ENCODE measurements around the gene OPRD1.
A peak's percentile ranks its signal among the peaks of the same experiment; 100 is the strongest.

Gene OPRD1

GRCh38 chr1:28886731-28887418 is 74.9 kb downstream of the OPRD1 start:
- peak; percentile 55 for DNase-seq

GRCh38 chr1:28887419-28887834 is 75.5 kb downstream of the OPRD1 start:
- no peak for DNase-seq

- no peak for DNase-seq
Measured at GRCh38 chr1:28887835-28888682, 76.1 kb downstream of the OPRD1 start.

- DNase-seq = no peak
Measured at GRCh38 chr1:28888915-28889314, 76.9 kb downstream of the OPRD1 start.

- DNase-seq = no peak
Measured at GRCh38 chr1:28889357-28889756, 77.4 kb downstream of the OPRD1 start.

- DNase-seq = no peak
Measured at GRCh38 chr1:28890435-28890834, 78.5 kb downstream of the OPRD1 start.

GRCh38 chr1:28890836-28891235 is 78.9 kb downstream of the OPRD1 start:
- DNase-seq = no peak

- no peak for DNase-seq
Measured at GRCh38 chr1:28891256-28891655, 79.3 kb downstream of the OPRD1 start.

- no peak for DNase-seq
Measured at GRCh38 chr1:28893403-28894102, 81.6 kb downstream of the OPRD1 start.

GRCh38 chr1:28894785-28895184 is 82.8 kb downstream of the OPRD1 start:
- DNase-seq = no peak

GRCh38 chr1:28895896-28896608 is 84.1 kb downstream of the OPRD1 start:
- DNase-seq = no peak

GRCh38 chr1:28896609-28896986 is 84.6 kb downstream of the OPRD1 start:
- no peak for DNase-seq

- DNase-seq = no peak
Measured at GRCh38 chr1:28897789-28898188, 85.8 kb downstream of the OPRD1 start.

GRCh38 chr1:28898405-28898881 is 86.5 kb downstream of the OPRD1 start:
- no peak for DNase-seq

- no peak for DNase-seq
Measured at GRCh38 chr1:28899267-28899666, 87.3 kb downstream of the OPRD1 start.

GRCh38 chr1:28900562-28900961 is 88.6 kb downstream of the OPRD1 start:
- DNase-seq = no peak

GRCh38 chr1:28902738-28903137 is 90.8 kb downstream of the OPRD1 start:
- DNase-seq = no peak

GRCh38 chr1:28905921-28906666 is 94.1 kb downstream of the OPRD1 start:
- DNase-seq = no peak

- no peak for DNase-seq
Measured at GRCh38 chr1:28909198-28909597, 97.2 kb downstream of the OPRD1 start.

- no peak for DNase-seq
Measured at GRCh38 chr1:28910379-28911115, 98.6 kb downstream of the OPRD1 start.

- DNase-seq = no peak
Measured at GRCh38 chr1:28913786-28914227, 101.8 kb downstream of the OPRD1 start.

All from DMS 273 treated with DMSO at 0.1 percent for 48 hours (cell line).